ENCODE data around the gene PLAA. TPM values are rescaled to one million over a fixed set of nuclear protein-coding genes. Genes with fewer than 3 reads are reported as not detected.
"Not testable (repeated sequence)": the region's sequence is repeated elsewhere in the genome, so short reads cannot be mapped to it uniquely, and the experiment has no call there.

Gene PLAA
- total RNA-seq, 1 donor from 2014 or later: 49.0 TPM

- DNase-seq: no peak
Observed at GRCh38 chr9:26928902-26929495, 18.0 kb downstream of the PLAA start.

- no peak for DNase-seq
Observed at GRCh38 chr9:26925609-26926008, 21.4 kb downstream of the PLAA start.

GRCh38 chr9:26919698-26920097, 27.3 kb downstream of the PLAA start:
- DNase-seq: no peak

GRCh38 chr9:26913138-26913668, 33.8 kb downstream of the PLAA start:
- DNase-seq: no peak

- no peak for DNase-seq
Observed at GRCh38 chr9:26904671-26905070, 42.4 kb downstream of the PLAA start.

- no peak for DNase-seq
Observed at GRCh38 chr9:26904070-26904469, 43.0 kb downstream of the PLAA start.

- DNase-seq: no peak
Observed at GRCh38 chr9:26893030-26893676, 53.9 kb downstream of the PLAA start.

GRCh38 chr9:26892251-26893029, 54.6 kb downstream of the PLAA start, which contains the start of gene CAAP1:
TSS of gene CAAP1 (minus strand) at chr9:26892802. CDS start at chr9:26892715, 87 bp downstream.
- DNase-seq: peak; percentile 83

GRCh38 chr9:26891726-26892125, 55.3 kb downstream of the PLAA start:
- no peak for DNase-seq

- no peak for DNase-seq
Observed at GRCh38 chr9:26888271-26888670, 58.8 kb downstream of the PLAA start.

GRCh38 chr9:26882154-26882553, 64.9 kb downstream of the PLAA start:
- no peak for DNase-seq

GRCh38 chr9:26880262-26880661, 66.8 kb downstream of the PLAA start:
- no peak for DNase-seq

- DNase-seq: not testable (repeated sequence)
Observed at GRCh38 chr9:26875155-26875554, 71.9 kb downstream of the PLAA start.

GRCh38 chr9:26870292-26870691, 76.8 kb downstream of the PLAA start:
- DNase-seq: no peak

GRCh38 chr9:26863074-26863473, 84.0 kb downstream of the PLAA start:
- no peak for DNase-seq

GRCh38 chr9:26856413-26857032, 90.5 kb downstream of the PLAA start:
- no peak for DNase-seq

Small RNA genes lying within 50 kb of the gene (small RNA-seq; reads per million reads assigned to genes)
- gene RN7SL100P: not detected

Other genes with a start within 250 kb of the PLAA start
- gene CAAP1, start 54.4 kb downstream of the PLAA start, total RNA-seq: 19.3 TPM
- 17.3 TPM for gene IFT74, start 9.2 kb upstream of the PLAA start, total RNA-seq
- gene LRRC19, start 58.4 kb upstream of the PLAA start, total RNA-seq: not detected
- gene TEK, start 162.0 kb upstream of the PLAA start, total RNA-seq: 8.0 TPM

All from occipital lobe (tissue), 3 donors.